HepG2 (cell line): ENCODE results near the gene IFI27. TPM values are rescaled to one million over a fixed set of nuclear protein-coding genes. Genes with fewer than 3 reads are reported as not detected.

Source experiments
- ATRX ChIP-seq: sonication (generic); formaldehyde crosslinking; IDR thresholded peaks from 2 replicates; pipeline ENCODE4 v1.4.0; 2020; ENCODE audit warnings: missing genetic modification reagents, borderline replicate concordance
- ERF ChIP-seq: IDR thresholded peaks from 2 replicates; pipeline ENCODE4 v1.6.1; 2018; ENCODE audit warnings: missing biosample characterization, missing genetic modification reagents
- POGZ ChIP-seq: sonication (generic); formaldehyde crosslinking; IDR thresholded peaks from 2 replicates; pipeline ENCODE4 v1.4.0; 2020; ENCODE audit warnings: mild to moderate bottlenecking, missing genetic modification reagents
- RARG ChIP-seq: sonication (generic); formaldehyde crosslinking; IDR thresholded peaks from 2 replicates; pipeline ENCODE4 v1.4.0; 2020; ENCODE audit warnings: low read depth, mild to moderate bottlenecking, missing genetic modification reagents
- RBFOX2 ChIP-seq: fragments of 200-400 bp; formaldehyde crosslinking; IDR thresholded peaks from 2 replicates; pipeline ENCODE4 v1.6.1; 2017; ENCODE audit warnings: low read depth, mild to moderate bottlenecking, low read length
- SKI ChIP-seq: fragments of 450-650 bp; IDR thresholded peaks from one replicate; pipeline ENCODE4 v1.6.1; 2018; ENCODE audit warnings: mild to moderate bottlenecking; ENCODE audit not compliant: partially characterized antibody
- SNAPC2 ChIP-seq: sonication (generic); formaldehyde crosslinking; IDR thresholded peaks from 2 replicates; pipeline ENCODE4 v1.8.1; 2022; ENCODE audit warnings: mild to moderate bottlenecking, missing genetic modification reagents
- SOX5 ChIP-seq: IDR thresholded peaks from 2 replicates; pipeline ENCODE4 v1.6.1; 2016; ENCODE audit warnings: borderline replicate concordance
- ZBTB38 ChIP-seq: sonication (generic); formaldehyde crosslinking; IDR thresholded peaks from 2 replicates; pipeline ENCODE4 v1.5.1; 2020; ENCODE audit warnings: mild to moderate bottlenecking, missing genetic modification reagents
- ZNF253 ChIP-seq: sonication (generic); formaldehyde crosslinking; IDR thresholded peaks from 2 replicates; pipeline ENCODE4 v1.8.0; 2022; ENCODE audit warnings: mild to moderate bottlenecking, missing genetic modification reagents, borderline replicate concordance
- ZNF432 ChIP-seq: sonication (generic); formaldehyde crosslinking; IDR thresholded peaks from 2 replicates; pipeline ENCODE4 v1.5.0; 2020; ENCODE audit warnings: missing genetic modification reagents, mild to moderate bottlenecking, borderline replicate concordance
- ZNF572 ChIP-seq: sonication (generic); formaldehyde crosslinking; IDR thresholded peaks from 2 replicates; pipeline ENCODE4 v1.5.1; 2020; ENCODE audit warnings: mild to moderate bottlenecking, missing genetic modification reagents
- ZNF644 ChIP-seq: IDR thresholded peaks from 2 replicates; pipeline ENCODE4 v1.6.1; 2016; ENCODE audit warnings: low read depth
- ZSCAN30 ChIP-seq: sonication (generic); formaldehyde crosslinking; IDR thresholded peaks from 2 replicates; pipeline ENCODE4 v1.5.0; 2020; ENCODE audit warnings: mild to moderate bottlenecking, missing genetic modification reagents
- polyA plus RNA-seq, 8 experiments: library from polyadenylated mRNA; depleted of rRNA in 3 of 8; stranded (reverse) in 7 of 8; unstranded in 1 of 8; fragments of >200 nt; fragmentation: Illumina TruSeq in 4 of 8; extraction: Trizol in 4 of 8; gene quantifications; 2 replicates each; pipeline versions ENCODE4 v1.2.1 to v1.2.3, GENCODE V29; 2011 to 2016; ENCODE audit warnings: low read depth in 4 of 8, missing spikeins in 1 of 8, mixed read lengths in 1 of 8; ENCODE audit not compliant: insufficient read depth in 1 of 8
- total RNA-seq, 5 experiments: library from RNA; depleted of rRNA; stranded (reverse); fragments of >200 nt; fragmentation: Illumina TruSeq; extraction: Trizol; gene quantifications; 2 replicates each; pipeline ENCODE4 v1.2.3, GENCODE V29; 2016; ENCODE audit warnings: low read depth in 1 of 5
- TF ChIP-seq, protein P1 (sequence below): sonication (generic); formaldehyde crosslinking; IDR thresholded peaks from 2 replicates; pipeline ENCODE4 v1.5.0; 2020; ENCODE audit warnings: mild to moderate bottlenecking, missing genetic modification reagents, borderline replicate concordance
- TF ChIP-seq, protein P2 (sequence below): sonication (generic); formaldehyde crosslinking; IDR thresholded peaks from 2 replicates; pipeline ENCODE4 v1.5.0; 2020; ENCODE audit warnings: mild to moderate bottlenecking, missing genetic modification reagents, moderate library complexity
- TF ChIP-seq, protein P3 (sequence below): sonication (generic); formaldehyde crosslinking; IDR thresholded peaks from 2 replicates; pipeline ENCODE4 v1.4.0; 2020; ENCODE audit warnings: missing genetic modification reagents
- TF ChIP-seq, protein P4 (sequence below): sonication (generic); formaldehyde crosslinking; conservative IDR thresholded peaks from 2 replicates; pipeline ENCODE4 v1.4.0; 2020; ENCODE audit warnings: mild to moderate bottlenecking, missing genetic modification reagents, moderate library complexity

Gene IFI27
- total and polyA plus RNA-seq, 2 of the 13 experiments (the other 11 are each of a cell fraction or from before 2014, with no cell fraction given): 1.2 to 1.7 TPM

DNA sequence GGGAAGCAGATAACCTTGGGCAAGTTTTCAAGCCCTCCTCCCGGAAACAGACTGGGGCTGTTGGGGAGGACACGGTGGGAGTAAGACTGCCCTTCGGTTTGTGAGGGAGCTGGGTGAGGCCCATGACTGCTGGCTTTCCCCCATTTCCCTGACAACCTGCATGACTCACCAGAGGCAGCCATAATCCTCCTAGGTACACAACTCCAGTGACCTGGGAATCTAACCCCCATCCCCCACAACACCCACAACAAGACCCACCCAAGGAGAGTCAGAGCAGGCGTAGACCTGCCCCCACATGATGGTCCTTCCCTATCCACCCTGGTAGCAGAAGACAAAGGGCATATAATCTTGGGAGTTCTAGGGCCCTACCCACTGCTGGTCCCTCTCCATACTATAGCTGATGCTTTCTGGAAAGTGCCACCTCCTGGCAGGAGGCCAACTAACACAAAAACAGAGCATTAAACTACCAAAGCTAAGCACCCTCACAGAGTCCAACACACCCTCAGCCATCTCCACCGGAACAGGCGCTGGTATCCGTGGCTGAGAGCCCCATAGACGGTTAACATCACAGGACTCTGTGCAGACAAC is 44.4 kb upstream of the IFI27 start (continued):
- TF ChIP-seq, protein P1, sequence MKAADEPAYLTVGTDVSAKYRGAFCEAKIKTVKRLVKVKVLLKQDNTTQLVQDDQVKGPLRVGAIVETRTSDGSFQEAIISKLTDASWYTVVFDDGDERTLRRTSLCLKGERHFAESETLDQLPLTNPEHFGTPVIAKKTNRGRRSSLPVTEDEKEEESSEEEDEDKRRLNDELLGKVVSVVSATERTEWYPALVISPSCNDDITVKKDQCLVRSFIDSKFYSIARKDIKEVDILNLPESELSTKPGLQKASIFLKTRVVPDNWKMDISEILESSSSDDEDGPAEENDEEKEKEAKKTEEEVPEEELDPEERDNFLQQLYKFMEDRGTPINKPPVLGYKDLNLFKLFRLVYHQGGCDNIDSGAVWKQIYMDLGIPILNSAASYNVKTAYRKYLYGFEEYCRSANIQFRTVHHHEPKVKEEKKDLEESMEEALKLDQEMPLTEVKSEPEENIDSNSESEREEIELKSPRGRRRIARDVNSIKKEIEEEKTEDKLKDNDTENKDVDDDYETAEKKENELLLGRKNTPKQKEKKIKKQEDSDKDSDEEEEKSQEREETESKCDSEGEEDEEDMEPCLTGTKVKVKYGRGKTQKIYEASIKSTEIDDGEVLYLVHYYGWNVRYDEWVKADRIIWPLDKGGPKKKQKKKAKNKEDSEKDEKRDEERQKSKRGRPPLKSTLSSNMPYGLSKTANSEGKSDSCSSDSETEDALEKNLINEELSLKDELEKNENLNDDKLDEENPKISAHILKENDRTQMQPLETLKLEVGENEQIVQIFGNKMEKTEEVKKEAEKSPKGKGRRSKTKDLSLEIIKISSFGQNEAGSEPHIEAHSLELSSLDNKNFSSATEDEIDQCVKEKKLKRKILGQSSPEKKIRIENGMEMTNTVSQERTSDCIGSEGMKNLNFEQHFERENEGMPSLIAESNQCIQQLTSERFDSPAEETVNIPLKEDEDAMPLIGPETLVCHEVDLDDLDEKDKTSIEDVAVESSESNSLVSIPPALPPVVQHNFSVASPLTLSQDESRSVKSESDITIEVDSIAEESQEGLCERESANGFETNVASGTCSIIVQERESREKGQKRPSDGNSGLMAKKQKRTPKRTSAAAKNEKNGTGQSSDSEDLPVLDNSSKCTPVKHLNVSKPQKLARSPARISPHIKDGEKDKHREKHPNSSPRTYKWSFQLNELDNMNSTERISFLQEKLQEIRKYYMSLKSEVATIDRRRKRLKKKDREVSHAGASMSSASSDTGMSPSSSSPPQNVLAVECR (CRISPR knock-in tag): no peak
- no peak for TF ChIP-seq ATRX (CRISPR knock-in tag)
- TF ChIP-seq ZSCAN30 (CRISPR knock-in tag): no peak
- TF ChIP-seq, protein P2, sequence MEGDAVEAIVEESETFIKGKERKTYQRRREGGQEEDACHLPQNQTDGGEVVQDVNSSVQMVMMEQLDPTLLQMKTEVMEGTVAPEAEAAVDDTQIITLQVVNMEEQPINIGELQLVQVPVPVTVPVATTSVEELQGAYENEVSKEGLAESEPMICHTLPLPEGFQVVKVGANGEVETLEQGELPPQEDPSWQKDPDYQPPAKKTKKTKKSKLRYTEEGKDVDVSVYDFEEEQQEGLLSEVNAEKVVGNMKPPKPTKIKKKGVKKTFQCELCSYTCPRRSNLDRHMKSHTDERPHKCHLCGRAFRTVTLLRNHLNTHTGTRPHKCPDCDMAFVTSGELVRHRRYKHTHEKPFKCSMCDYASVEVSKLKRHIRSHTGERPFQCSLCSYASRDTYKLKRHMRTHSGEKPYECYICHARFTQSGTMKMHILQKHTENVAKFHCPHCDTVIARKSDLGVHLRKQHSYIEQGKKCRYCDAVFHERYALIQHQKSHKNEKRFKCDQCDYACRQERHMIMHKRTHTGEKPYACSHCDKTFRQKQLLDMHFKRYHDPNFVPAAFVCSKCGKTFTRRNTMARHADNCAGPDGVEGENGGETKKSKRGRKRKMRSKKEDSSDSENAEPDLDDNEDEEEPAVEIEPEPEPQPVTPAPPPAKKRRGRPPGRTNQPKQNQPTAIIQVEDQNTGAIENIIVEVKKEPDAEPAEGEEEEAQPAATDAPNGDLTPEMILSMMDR: 0 out of 2 replicates have a peak, but pooled peaks have one; percentile 22
- no peak for TF ChIP-seq RARG (CRISPR knock-in tag)
- TF ChIP-seq RBFOX2: no peak
- TF ChIP-seq ERF (CRISPR knock-in tag): no peak
- TF ChIP-seq, protein P3, sequence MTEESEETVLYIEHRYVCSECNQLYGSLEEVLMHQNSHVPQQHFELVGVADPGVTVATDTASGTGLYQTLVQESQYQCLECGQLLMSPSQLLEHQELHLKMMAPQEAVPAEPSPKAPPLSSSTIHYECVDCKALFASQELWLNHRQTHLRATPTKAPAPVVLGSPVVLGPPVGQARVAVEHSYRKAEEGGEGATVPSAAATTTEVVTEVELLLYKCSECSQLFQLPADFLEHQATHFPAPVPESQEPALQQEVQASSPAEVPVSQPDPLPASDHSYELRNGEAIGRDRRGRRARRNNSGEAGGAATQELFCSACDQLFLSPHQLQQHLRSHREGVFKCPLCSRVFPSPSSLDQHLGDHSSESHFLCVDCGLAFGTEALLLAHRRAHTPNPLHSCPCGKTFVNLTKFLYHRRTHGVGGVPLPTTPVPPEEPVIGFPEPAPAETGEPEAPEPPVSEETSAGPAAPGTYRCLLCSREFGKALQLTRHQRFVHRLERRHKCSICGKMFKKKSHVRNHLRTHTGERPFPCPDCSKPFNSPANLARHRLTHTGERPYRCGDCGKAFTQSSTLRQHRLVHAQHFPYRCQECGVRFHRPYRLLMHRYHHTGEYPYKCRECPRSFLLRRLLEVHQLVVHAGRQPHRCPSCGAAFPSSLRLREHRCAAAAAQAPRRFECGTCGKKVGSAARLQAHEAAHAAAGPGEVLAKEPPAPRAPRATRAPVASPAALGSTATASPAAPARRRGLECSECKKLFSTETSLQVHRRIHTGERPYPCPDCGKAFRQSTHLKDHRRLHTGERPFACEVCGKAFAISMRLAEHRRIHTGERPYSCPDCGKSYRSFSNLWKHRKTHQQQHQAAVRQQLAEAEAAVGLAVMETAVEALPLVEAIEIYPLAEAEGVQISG (CRISPR knock-in tag): peak; percentile 70
- TF ChIP-seq ZNF572: no peak
- no peak for TF ChIP-seq ZNF253
- TF ChIP-seq, protein P4, sequence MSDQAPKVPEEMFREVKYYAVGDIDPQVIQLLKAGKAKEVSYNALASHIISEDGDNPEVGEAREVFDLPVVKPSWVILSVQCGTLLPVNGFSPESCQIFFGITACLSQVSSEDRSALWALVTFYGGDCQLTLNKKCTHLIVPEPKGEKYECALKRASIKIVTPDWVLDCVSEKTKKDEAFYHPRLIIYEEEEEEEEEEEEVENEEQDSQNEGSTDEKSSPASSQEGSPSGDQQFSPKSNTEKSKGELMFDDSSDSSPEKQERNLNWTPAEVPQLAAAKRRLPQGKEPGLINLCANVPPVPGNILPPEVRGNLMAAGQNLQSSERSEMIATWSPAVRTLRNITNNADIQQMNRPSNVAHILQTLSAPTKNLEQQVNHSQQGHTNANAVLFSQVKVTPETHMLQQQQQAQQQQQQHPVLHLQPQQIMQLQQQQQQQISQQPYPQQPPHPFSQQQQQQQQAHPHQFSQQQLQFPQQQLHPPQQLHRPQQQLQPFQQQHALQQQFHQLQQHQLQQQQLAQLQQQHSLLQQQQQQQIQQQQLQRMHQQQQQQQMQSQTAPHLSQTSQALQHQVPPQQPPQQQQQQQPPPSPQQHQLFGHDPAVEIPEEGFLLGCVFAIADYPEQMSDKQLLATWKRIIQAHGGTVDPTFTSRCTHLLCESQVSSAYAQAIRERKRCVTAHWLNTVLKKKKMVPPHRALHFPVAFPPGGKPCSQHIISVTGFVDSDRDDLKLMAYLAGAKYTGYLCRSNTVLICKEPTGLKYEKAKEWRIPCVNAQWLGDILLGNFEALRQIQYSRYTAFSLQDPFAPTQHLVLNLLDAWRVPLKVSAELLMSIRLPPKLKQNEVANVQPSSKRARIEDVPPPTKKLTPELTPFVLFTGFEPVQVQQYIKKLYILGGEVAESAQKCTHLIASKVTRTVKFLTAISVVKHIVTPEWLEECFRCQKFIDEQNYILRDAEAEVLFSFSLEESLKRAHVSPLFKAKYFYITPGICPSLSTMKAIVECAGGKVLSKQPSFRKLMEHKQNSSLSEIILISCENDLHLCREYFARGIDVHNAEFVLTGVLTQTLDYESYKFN (CRISPR knock-in tag): no peak
- 0 out of 2 replicates have a peak, but pooled peaks have one; percentile 17 for TF ChIP-seq ZNF644 (CRISPR knock-in tag)
- no peak for TF ChIP-seq SKI
- TF ChIP-seq POGZ (CRISPR knock-in tag): 0 out of 2 replicates have a peak, but pooled peaks have one; percentile 11
- TF ChIP-seq ZNF432 (CRISPR knock-in tag): no peak
- TF ChIP-seq SNAPC2: no peak
- TF ChIP-seq ZBTB38 (CRISPR knock-in tag): no peak
- no peak for TF ChIP-seq SOX5 (CRISPR knock-in tag)
